GM21360 (cell line): ENCODE measurements around the gene MTRF1.
"Not testable (repeated sequence)": the region's sequence is repeated elsewhere in the genome, so short reads cannot be mapped to it uniquely, and the experiment has no call there.

Experiments
- ATAC-seq: cut with Tn5 transposase; IDR thresholded peaks from one replicate; pipeline ENCODE4 v1.9.1; 2021; ENCODE audit warnings: mild to moderate bottlenecking, moderate library complexity; ENCODE audit not compliant: unreplicated experiment

Gene MTRF1

DNA sequence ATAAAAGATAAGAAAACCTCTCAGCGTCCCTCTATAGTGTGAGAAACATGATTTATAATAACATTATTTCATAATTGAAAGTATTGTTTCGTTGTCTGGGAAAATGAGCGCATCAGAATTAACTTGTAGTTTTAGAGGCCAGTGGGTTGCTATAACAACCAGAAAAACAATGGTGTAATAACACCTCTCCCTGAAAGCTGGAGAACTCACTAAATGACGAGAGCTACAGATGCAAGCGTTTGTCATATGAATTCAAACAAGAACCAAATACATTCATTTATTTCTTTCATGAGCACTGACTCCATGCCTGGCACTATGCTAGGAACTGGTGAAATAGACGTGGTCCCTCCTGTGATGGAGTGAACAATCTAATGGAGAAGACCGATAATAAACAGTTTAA, 85.3 kb downstream of the MTRF1 start:
- no peak for ATAC-seq

DNA sequence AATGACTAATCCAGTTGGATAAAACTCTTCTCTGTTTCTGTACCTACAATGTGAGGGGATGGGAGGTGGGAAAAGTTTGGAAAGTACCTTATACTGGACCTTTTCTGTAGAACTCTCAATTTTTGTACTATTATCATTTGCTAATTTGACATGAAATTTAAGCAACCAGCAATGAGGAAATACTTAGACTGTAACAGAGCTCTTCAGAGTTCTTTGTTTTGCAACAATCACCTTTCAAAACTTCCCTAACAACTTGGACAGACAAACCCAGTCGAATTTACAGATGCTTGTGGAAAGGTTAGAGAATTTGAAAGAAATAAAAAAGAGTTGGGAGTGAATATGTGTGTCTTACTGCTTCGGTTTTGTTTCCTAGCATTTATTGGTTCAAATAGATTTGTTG, 85.8 kb downstream of the MTRF1 start:
- ATAC-seq = no peak

DNA sequence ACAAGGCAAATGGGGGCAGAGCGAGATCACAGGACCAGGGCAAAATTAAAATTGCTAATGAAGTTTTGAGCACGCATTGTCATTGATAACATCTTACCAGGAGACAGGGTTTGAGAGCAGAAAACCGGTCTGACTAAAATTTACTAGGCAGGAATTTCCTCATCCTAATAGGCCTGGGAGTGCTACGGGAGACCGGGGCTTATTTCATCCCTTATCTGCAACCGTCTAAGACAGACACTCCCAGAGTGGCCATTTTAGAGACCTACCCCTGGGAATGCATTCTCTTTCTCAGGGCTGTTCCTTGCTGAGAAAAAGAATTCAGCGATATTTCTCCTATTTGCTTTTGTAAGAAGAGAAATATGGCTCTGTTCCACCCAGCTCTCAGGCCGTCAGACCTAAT, 87.8 kb downstream of the MTRF1 start:
- not testable (repeated sequence) for ATAC-seq
